Measurements from ENCODE around the gene ACAA1.
A peak's percentile ranks its signal among the peaks of the same experiment; 100 is the strongest.
"Not testable (repeated sequence)": the region's sequence is repeated elsewhere in the genome, so short reads cannot be mapped to it uniquely, and the experiment has no call there.

ACAA1 gene

GRCh38 chr3:38153221-38153620 lies 16.3 kb upstream of the ACAA1 start:
- DNase-seq: no peak

GRCh38 chr3:38152609-38153008 lies 15.7 kb upstream of the ACAA1 start:
- no peak for DNase-seq

- no peak for DNase-seq
Observed at GRCh38 chr3:38151667-38152265, 14.8 kb upstream of the ACAA1 start.

DNA sequence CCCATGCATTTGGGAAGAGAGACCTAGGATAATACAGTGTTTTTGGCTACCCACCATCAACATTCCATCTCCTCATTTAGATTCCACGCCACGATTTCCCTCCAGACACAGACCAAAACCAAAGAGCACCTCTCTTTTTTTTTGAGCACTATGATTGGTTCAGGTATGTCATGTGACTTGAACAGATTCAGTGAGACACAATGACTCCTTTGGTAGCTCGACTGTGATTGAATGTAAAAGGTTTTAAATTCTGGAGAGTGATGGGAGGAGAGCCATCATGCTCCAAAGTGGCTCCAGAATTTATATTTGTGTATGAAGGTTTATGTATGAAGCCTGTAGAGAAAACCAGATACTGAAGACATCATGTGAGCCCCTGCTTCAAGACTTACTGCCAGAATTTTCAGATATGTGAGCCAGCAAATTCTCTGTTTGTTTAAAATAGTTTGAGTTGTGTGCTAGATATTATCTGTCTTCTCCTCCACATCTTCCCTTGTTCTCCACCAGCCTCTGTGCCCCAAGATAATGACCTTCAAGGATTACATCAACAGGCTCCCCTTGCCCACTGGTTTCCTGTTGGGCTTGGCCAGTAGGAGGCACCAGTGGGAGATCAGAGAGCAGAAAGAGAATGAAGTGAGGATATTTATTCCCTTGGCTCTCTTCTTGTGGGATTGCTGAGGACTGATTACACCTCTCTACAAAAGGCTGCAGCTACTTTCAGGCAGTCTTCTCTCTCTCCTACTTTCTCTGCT lies 14.0 kb upstream of the ACAA1 start:
- no peak for DNase-seq

- DNase-seq: no peak
Observed at GRCh38 chr3:38149708-38150107, 12.8 kb upstream of the ACAA1 start.

GRCh38 chr3:38148311-38148882 lies 11.5 kb upstream of the ACAA1 start:
- no peak for DNase-seq

GRCh38 chr3:38147421-38147820 lies 10.5 kb upstream of the ACAA1 start:
- DNase-seq: no peak

DNA sequence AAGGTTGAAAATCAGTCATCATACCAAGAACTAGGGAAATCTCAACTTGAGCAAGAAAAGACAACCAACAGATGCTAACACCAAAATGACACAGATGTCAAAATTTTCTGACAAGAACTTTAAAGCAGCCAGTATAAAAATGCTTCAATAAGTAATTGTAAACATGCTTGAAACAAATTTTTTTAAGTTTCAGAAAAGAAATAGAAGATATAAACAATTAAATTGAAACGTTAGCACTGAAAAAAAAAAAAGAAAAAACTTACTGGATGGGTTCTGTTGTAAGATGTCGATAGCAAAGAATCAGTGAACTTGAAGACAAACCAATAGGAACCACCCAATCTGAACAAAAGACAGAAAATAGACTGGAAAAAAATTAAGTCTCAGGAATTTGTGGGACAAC lies 9.6 kb upstream of the ACAA1 start:
- no peak for DNase-seq

GRCh38 chr3:38143511-38143910 lies 6.6 kb upstream of the ACAA1 start:
- no peak for DNase-seq

GRCh38 chr3:38142959-38143358 lies 6.0 kb upstream of the ACAA1 start:
- no peak for DNase-seq

DNA sequence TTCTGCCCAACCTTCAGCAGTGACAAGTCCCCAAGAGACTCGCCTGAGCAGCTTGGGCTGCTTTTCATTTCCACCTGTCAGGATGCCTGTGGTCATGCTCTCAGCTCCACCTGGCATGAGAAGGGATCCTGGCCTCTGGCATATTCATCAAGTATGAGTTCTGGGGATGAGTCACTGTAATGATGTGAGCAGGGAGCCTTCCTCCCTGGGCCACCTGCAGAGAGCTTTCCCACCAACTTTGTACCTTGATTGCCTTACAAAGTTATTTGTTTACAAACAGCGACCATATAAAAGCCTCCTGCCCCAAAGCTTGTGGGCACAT lies 5.0 kb upstream of the ACAA1 start:
- no peak for DNase-seq

GRCh38 chr3:38141173-38141951 lies 4.4 kb upstream of the ACAA1 start:
- DNase-seq: no peak

DNA sequence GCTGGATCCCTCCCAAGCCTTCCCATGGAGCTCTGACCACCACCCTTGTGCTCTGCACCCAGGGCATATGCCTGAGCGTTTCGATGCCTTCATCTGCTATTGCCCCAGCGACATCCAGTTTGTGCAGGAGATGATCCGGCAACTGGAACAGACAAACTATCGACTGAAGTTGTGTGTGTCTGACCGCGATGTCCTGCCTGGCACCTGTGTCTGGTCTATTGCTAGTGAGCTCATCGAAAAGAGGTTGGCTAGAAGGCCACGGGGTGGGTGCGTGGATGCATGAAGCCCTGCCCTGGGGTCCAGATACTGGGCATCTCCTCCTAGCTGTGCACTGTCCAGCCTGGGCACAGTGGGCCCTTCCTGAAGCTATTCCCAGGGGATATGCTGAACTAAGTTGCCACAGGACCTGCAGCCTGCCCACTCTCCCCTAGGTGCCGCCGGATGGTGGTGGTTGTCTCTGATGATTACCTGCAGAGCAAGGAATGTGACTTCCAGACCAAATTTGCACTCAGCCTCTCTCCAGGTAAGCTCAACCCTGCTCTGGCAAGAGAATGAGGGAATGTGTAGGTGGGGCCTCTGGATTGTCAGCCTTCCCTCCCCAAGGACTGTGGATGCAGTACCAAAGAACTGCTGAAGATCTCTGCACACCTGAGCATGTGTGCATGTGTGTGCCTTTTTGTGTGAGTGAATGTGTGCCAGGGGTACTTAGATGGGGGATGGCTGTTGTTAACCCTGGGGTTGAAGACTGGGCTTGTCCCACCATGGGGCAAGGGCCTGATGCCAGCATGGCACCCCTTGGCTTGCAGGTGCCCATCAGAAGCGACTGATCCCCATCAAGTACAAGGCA lies 3.6 kb upstream of the ACAA1 start:
- no peak for DNase-seq

- DNase-seq: no peak
Observed at GRCh38 chr3:38139652-38140051, 2.7 kb upstream of the ACAA1 start.

- no peak for DNase-seq
Observed at GRCh38 chr3:38139191-38139590, 2.3 kb upstream of the ACAA1 start.

GRCh38 chr3:38138349-38139190 lies 1.6 kb upstream of the ACAA1 start, which contains the start of gene MYD88:
TSS of gene MYD88 (plus strand) at chr3:38138661. CDS start at chr3:38138701, 40 bp downstream.
- DNase-seq: peak; percentile 89

GRCh38 chr3:38137615-38138348 lies 855 bp upstream of the ACAA1 start:
- DNase-seq: peak; percentile 21

GRCh38 chr3:38136393-38136776 lies 542 bp downstream of the ACAA1 start:
- DNase-seq: no peak

DNA sequence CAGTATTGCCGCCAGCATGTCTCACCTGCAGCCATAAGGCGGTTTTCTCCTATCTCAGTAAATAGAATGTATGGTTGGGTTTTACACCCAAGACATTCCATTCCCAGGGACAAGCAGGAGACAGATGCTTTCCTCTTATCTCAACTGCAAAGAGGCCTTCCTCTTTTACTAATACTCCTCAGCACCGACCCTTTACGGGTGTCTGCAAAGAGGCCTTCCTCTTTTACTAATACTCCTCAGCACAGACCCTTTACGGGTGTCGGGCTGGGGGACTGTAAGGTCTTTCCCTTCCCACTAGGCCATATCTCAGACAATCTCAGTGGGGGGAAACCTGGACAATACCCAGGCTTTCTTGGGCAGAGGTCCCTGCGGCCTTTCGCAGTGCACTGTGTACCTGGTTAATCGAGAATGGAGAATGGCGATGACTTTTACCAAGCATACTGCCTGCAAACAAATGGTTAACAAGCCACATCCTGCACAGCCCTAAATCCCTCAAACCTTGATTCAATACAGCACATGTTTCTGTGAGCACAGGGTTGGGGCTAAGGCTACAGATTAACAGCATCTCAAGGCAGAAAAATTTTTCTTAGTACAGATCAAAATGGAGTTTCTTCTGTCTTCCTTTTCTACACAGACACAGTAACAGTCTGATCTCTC lies 1.2 kb downstream of the ACAA1 start:
- peak; percentile 45 for DNase-seq

- DNase-seq: not testable (repeated sequence)
Observed at GRCh38 chr3:38134517-38135143, 2.3 kb downstream of the ACAA1 start.
